Lung (tissue), 12 donors: ENCODE data around the gene SLC29A4. TPM values are rescaled to one million over a fixed set of nuclear protein-coding genes. Genes with fewer than 3 reads are reported as not detected.
"Not testable (repeated sequence)": the region's sequence is repeated elsewhere in the genome, so short reads cannot be mapped to it uniquely, and the experiment has no call there.

ENCODE experiments used
- ATAC-seq: fragments of 200-7000 bp; cut with Tn5 transposase; one replicate; pipeline ENCODE4 v1.9.1; 2020; ENCODE audit warnings: moderate number of reproducible peaks; ENCODE audit not compliant: insufficient read depth, low FRiP score
- DNase-seq, 3 donors: peaks; one replicate each; pipeline ENCODE4 v3.0.0-alpha.2; 2013 to 2017
- H3K27ac ChIP-seq, 2 donors: one replicate each; pipeline ENCODE4 v1.5.1; 2013; ENCODE audit warnings: mild to moderate bottlenecking in 2 of 2, moderate library complexity in 2 of 2, control low read depth in 1 of 2, inconsistent platforms in 1 of 2, low read depth in 1 of 2, low read length in 1 of 2
- H3K27me3 ChIP-seq, 3 donors: one replicate each; pipeline ENCODE4 v1.5.1; 2013; ENCODE audit warnings: low read length in 2 of 3; ENCODE audit not compliant: control insufficient read depth in 3 of 3, insufficient read depth in 3 of 3
- H3K36me3 ChIP-seq, 4 donors: one replicate each; pipeline ENCODE4 v1.5.1; 2013; ENCODE audit warnings: low read length in 4 of 4, mild to moderate bottlenecking in 1 of 4, moderate library complexity in 1 of 4; ENCODE audit not compliant: control insufficient read depth in 4 of 4, insufficient read depth in 4 of 4
- H3K4me1 ChIP-seq, 5 donors: one replicate each; pipeline ENCODE4 v1.5.1; 2013; ENCODE audit warnings: low read length in 5 of 5, mild to moderate bottlenecking in 2 of 5, moderate library complexity in 1 of 5; ENCODE audit not compliant: control insufficient read depth in 5 of 5, insufficient read depth in 5 of 5
- H3K4me3 ChIP-seq: one replicate; pipeline ENCODE4 v1.5.1; 2013; ENCODE audit warnings: mild to moderate bottlenecking, control low read depth, moderate library complexity
- H3K9ac ChIP-seq, 2 donors: one replicate each; pipeline ENCODE4 v1.5.1; 2013; ENCODE audit warnings: low read length in 2 of 2, control low read depth in 1 of 2; ENCODE audit not compliant: insufficient read depth in 1 of 2
- H3K9me3 ChIP-seq, 4 donors: one replicate each; pipeline ENCODE4 v1.5.1; 2013; ENCODE audit warnings: low read length in 3 of 4, mild to moderate bottlenecking in 1 of 4, moderate library complexity in 1 of 4; ENCODE audit not compliant: control insufficient read depth in 4 of 4, insufficient read depth in 3 of 4
- CTCF ChIP-seq: IDR thresholded peaks from 2 replicates; pipeline ENCODE4 v1.5.1; 2012; ENCODE audit warnings: mild to moderate bottlenecking; ENCODE audit errors: control extremely low read depth, extremely low read depth
- WGBS, 2 donors: extraction: QIAGEN DNeasy Blood & Tissue Kit; methylation state at CpG; one replicate each; pipeline ENCODE4 v1.1.7; 2013; 5-methylcytosine and 5-hydroxymethylcytosine counted together
- polyA plus RNA-seq, 2 donors: library from polyadenylated mRNA; stranded (reverse); fragments of 200-250 nt; gene quantifications; one replicate each; pipeline ENCODE4 v1.2.1, GENCODE V29; 2013
- total RNA-seq, 2 donors: library from RNA; depleted of rRNA in 1 of 2; stranded (reverse); fragments of >200 nt in 1 of 2; gene quantifications; one replicate each; pipeline ENCODE4 v1.2.1, GENCODE V29; 2014 to 2021
- donor health status: control.
- donor health status: control.
- donor health status: Bipolar disorder and iron deficiency.
- donor health status: healthy.
- donor health status: DM: yes; HTN: yes; CAD: no.

The SLC29A4 gene
- total and polyA plus RNA-seq, 4 donors = 0.87 to 5.7 (median 2.0) TPM

DNA sequence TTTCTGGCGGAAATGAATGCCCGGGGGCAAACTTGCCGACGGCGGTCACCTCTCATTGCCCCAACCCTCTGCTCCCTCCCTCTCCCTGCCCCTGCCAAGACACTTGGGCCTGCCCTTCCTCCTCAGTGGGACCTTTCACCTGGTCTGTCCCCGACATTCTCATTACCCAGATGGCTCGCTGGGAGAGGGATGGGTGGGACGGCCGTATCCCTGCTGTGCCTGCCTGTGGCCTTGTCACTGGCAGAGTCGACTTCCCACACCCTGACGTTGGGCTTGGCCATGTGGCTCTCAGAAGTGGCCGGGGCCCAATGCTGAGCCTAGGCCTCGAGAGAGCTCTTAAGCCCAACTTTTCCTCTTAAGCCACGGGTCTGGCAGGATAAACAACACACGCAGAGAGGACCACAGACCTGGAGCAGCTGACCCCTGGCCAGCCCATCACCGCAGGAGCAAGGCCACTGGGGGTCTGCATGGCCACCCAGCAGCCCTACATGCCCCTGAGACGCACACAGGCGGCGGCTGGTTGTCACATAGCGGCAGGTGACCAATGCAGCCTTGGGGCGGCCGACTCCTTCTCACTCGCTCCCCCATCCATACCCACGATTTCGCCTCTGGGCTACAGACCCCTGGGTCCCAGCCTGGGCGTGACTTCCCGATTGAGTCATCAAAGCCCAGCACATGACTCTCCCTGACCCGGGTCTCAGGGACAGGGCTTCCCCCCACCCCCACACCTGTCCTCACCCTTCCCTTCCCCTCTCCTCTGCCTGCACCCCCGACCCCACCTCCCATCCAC lies 40.1 kb downstream of the SLC29A4 start:
- DNase-seq (no peak), ATAC-seq (no peak)

GRCh38 chr7:5323800-5324781 lies 41.3 kb downstream of the SLC29A4 start:
- H3K9me3 ChIP-seq = not testable (repeated sequence)

More for the DNA sequence above, 40.1 kb downstream of the SLC29A4 start:
- Histone ChIP-seq H3K27ac (no peak overlapping the region), H3K4me3 (no peak overlapping the region), H3K9ac (no peak overlapping the region), H3K27me3 (no peaks in the 10 kb centered on the region), H3K36me3 (peaks cover 3 to 57% (median 34%) of the 10 kb centered on the region in 4 donors), H3K4me1 (peaks cover 0 to 3% (median 0%) of the 10 kb centered on the region in 5 donors), H3K9me3 (peaks cover 0 to 11% (median 3%) of the 10 kb centered on the region in 4 donors)
- WGBS, 2 donors = 88 to 89% methylated on average over 29 of the region's 29 CpGs
- TF ChIP-seq CTCF = no peak

GRCh38 chr7:5324961-5325360 lies 42.2 kb downstream of the SLC29A4 start:
- no peak for ATAC-seq
- no peaks in the 10 kb centered on the region for H3K27me3 ChIP-seq
- 93 to 97% methylated on average over 10 of the region's 10 CpGs for WGBS, 2 donors
- H3K36me3 ChIP-seq = peaks cover 4 to 45% (median 29%) of the 10 kb centered on the region in 4 donors
- no peak overlapping the region for H3K9ac ChIP-seq
- peaks cover 0 to 2% (median 0%) of the 10 kb centered on the region in 4 donors for H3K9me3 ChIP-seq
- no peak for TF ChIP-seq CTCF
- no peak for DNase-seq
- peaks cover 0 to 3% (median 0%) of the 10 kb centered on the region in 5 donors for H3K4me1 ChIP-seq
- H3K4me3 ChIP-seq = no peak overlapping the region
- no peak overlapping the region for H3K27ac ChIP-seq

More at GRCh38 chr7:5323800-5324781, 41.3 kb downstream of the SLC29A4 start:
- peaks cover 3 to 48% (median 30%) of the 10 kb centered on the region in 4 donors for H3K36me3 ChIP-seq
- DNase-seq, H3K9ac ChIP-seq, H3K4me3 ChIP-seq, H3K27me3 ChIP-seq, H3K4me1 ChIP-seq, ATAC-seq, H3K27ac ChIP-seq: not testable (repeated sequence)
- 95 to 96% methylated on average over 29 to 30 of the region's 31 CpGs for WGBS, 2 donors
